Embryonic facial prominence (tissue), 1 donor: Measurements from ENCODE around the gene CNPY4.

Experiments used
- DNase-seq: peaks from one replicate; pipeline ENCODE4 v3.0.0-alpha.2; 2016; ENCODE audit errors: extremely low spot score

CNPY4 gene

DNA sequence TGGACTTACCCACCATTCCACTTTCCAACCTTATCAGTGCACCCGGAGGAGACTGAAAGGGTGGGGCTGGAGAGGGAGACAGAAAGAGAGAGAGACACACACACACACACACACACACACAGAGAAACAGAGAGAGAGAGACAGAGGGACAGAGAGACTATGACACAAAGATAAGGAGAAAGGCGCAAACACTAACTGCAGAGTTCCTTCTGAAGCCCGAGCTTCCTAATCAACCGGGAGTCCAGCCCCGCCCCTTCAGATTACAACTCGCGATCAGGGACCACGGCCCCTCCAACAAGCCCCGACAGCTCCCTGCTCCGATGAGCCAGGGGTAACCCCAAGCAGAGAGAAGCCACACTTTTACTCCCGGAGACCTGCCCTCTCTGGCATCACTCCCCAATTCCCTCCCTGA is 48.5 kb downstream of the CNPY4 start:
- DNase-seq, result no peak

DNA sequence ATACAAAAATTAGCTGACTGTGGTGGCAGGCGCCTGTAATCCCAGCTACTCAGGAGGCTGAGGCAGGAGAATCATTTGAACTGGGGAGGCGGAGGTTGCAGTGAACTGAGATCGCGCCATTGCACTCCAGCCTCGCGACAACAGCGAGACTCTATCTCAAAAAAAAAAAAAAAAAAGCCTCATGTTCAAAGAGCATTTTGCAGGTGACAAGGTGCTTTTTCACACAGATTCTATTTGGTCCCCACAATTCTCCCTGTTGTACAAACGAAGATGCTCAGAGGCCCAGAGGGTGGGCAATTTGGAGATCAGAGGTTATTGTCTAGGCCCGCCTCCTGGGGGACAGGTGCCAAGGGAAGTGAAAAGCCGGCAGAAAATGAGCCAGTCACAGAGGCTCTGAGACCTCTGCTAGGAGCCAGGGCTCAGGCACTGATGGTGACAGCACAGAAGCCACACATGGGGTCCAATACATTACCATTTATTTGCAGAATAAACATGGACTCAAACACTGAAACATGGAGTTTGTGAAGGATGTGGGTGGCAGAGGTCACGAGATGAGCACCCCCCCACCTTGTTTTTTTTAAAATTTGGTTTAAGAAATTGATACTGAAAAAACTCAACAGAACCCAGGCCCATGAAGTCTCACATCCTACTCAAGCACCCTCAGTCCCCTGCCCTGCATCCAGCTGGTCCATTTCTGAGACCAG is 49.9 kb downstream of the CNPY4 start:
- no peak for DNase-seq

DNA sequence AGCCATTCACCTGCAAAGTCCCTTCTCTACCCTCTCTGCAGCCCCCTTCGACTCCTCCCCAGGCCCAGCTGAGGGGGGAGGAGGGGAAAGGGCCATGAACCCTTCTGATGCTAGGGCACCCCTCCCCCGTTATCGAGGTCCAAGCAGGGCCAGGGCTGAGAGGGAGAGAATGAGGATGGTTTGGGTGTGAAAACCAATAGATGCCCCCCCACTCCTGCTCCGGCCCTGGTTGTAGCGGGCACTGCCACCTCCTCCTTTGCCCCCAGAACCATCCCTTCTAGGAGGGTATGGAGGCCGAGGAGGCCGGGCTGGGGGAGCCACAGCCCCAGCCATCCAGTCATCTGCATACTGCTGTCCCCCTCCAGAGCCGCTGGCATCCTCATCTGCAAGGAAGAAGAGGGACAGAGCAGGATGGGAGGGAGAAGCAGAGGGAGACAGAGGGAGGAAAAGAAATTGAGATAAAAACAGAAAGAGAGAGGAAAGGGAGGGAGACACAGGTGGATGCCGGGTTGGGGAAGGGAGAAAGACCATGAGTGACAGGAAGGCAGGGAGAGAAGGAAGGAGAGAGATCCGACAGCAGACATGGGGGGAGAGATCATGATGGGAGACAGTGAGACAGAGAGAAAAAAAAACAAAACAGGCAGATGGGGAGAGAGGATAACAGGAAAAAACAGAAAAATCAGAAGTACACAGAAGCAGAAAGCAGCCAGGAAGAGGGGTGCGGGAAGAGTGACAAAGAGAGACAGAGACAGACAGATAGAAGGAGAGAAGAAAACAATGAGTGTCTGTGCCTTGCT is 50.9 kb downstream of the CNPY4 start:
- DNase-seq, result no peak

DNA sequence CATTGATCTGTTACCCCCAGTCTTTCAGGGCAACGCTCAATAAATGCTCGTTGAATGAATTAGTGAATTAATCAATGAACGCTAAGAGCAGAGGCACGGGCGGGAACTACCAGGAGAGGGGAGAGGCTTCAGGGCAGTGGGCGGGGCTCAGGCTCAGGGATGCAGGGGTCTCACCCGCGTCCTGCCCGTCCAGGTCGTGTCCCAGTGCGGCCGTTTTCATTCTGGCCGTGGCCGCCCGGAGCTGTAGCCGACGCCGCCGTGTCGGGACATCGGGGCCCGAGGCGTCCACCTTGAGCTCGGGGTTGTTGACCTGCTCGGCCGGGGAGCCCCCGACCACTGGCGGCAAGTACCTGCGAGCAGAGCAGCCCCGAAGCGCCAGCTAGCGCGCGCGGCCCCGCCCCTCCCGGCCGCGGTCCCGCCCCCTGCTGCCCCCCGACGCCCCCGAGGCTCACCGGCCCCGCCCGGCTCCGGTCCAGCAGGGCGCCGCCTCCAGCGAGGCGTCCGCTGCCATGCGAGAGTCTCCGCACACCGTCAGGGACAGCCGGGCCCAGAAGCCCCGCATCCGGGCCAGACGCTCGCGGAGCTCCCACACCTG is 51.8 kb downstream of the CNPY4 start:
- DNase-seq, result no peak

DNA sequence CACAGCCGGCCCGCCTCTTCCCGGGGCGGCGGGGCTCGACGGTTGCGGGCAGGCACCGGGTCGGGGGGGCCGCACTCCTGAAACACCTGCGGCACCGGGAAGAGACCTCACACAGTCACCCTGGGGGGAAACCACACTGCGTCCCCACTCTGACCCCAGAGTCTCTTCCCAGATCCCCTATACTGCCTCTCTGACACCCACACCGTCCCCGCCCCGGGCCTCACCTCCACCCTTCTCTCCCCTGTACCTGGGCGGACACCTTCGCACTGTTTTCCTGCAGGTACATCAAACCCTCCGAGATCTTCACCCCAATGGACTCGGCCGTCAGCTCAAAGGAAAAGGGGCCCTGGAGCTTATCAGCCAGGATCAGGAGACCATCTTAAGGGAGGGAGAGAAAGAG is 52.4 kb downstream of the CNPY4 start:
- no peak for DNase-seq

DNA sequence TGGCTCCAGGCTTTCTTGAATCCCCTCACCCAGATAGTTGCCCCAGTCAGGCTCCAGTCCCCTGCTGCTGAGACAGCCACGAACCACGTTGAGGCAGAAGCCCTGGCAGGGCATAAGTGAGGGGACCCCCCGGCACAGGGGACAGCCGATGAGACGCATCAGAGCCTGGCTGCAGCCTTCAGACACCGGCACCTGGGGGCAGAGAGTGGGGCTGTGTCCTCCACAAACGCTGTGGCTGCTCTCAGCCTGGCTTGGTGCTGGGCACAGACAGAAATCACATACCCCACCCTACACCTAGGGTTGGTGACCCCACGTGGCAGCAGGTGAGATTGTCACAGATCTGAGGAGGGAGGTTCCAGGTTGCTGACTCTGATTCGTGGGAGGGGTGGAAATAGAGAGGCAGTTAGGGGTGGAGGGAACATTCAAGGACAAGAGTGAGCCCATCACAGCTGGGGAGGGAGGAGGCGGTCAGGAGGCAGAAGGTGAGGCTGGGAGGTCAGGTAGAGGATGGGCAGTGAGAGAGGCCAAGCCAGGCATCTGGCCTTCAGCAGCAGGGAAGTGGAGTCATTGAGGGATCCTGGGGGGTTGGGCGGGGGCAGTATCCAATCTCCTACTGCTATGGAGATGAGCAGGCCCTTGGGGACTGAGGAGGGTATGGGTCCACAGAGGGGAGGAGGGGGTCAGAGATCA is 54.5 kb downstream of the CNPY4 start:
- no peak for DNase-seq

DNA sequence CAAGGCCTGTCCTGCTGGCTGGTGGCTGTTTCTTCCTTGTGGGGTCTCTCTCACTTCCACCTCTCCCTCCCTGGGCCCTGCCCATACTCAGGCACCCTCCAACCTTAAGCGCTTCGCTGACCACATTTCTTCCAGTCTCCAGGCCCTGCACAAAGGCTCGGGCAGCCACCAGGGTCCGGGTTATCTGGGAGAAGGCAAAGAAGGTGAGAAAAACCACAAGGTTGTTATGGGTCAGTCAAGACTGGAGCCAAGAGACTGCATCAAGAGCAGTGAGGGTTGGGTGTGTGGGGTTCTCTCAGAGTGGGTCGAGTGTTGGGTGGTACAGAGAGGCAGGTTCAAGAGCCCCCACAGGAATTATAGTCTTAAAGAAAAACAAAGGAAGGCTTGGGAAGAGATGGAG is 55.1 kb downstream of the CNPY4 start:
- no peak for DNase-seq
